T-helper 2 cell (primary cell): ENCODE measurements around the gene RADIL.

Experiments used
- DNase-seq, 5 experiments: peaks; one replicate each; pipeline versions ENCODE4 v3.0.0 to v3.0.0-alpha.2; 2012 to 2022

The RADIL gene

GRCh38 chr7:4880218-4880617 lies 3.3 kb downstream of the RADIL start:
- DNase-seq, result no peak

- DNase-seq, result no peak
Measured at GRCh38 chr7:4879396-4880081, 4.0 kb downstream of the RADIL start.

GRCh38 chr7:4878336-4879335 lies 4.9 kb downstream of the RADIL start:
- no peak for DNase-seq

GRCh38 chr7:4876586-4876985 lies 6.9 kb downstream of the RADIL start:
- DNase-seq, result no peak

- no peak for DNase-seq
Measured at GRCh38 chr7:4875391-4875790, 8.1 kb downstream of the RADIL start.

GRCh38 chr7:4873071-4873944 lies 10.2 kb downstream of the RADIL start:
- DNase-seq, result no peak

GRCh38 chr7:4871930-4872675 lies 11.4 kb downstream of the RADIL start:
- DNase-seq, result no peak

GRCh38 chr7:4871056-4871680 lies 12.3 kb downstream of the RADIL start:
- peak in 1 of 5 experiments; percentile 50 for DNase-seq

- DNase-seq, result no peak
Measured at GRCh38 chr7:4868493-4868892, 15.0 kb downstream of the RADIL start.

GRCh38 chr7:4866528-4867496 lies 16.7 kb downstream of the RADIL start:
- no peak for DNase-seq

GRCh38 chr7:4862156-4862555 lies 21.4 kb downstream of the RADIL start:
- no peak for DNase-seq

GRCh38 chr7:4861673-4862072 lies 21.8 kb downstream of the RADIL start, which contains the start of gene PAPOLB:
PAPOLB (minus strand) TSS chr7:4862030; CDS start chr7:4861810, 220 bp downstream.
- peak in 2 of 5 experiments; percentile 30 to 37 for DNase-seq

- no peak for DNase-seq
Measured at GRCh38 chr7:4861227-4861626, 22.3 kb downstream of the RADIL start.

- no peak for DNase-seq
Measured at GRCh38 chr7:4857189-4857588, 26.3 kb downstream of the RADIL start.

GRCh38 chr7:4856336-4857057 lies 27.0 kb downstream of the RADIL start:
- DNase-seq, result no peak

GRCh38 chr7:4854916-4855315 lies 28.6 kb downstream of the RADIL start:
- DNase-seq, result no peak

GRCh38 chr7:4851459-4852422 lies 31.8 kb downstream of the RADIL start:
- no peak for DNase-seq

- no peak for DNase-seq
Measured at GRCh38 chr7:4850262-4850795, 33.2 kb downstream of the RADIL start.
